ENCODE results near the gene ACER1. TPM values are rescaled to one million over a fixed set of nuclear protein-coding genes. Genes with fewer than 3 reads are reported as not detected.
"Not testable (repeated sequence)": the region's sequence is repeated elsewhere in the genome, so short reads cannot be mapped to it uniquely, and the experiment has no call there.

Gene ACER1
- total RNA-seq, 1 donor from 2014 or later, result not detected

- Mint-ChIP-seq H3K4me3 (no peak overlapping the region), H3K9me3 (peaks cover 3% of the 10 kb centered on the region), H3K36me3 (ENCODE audit: low read depth) (no peaks in the 10 kb centered on the region), H3K27me3 (ENCODE audit: low read depth) (peaks cover 32% of the 10 kb centered on the region), H3K4me1 (no peaks in the 10 kb centered on the region), H3K27ac (ENCODE audit: unreplicated experiment) (no peak overlapping the region)
- TF ChIP-seq CTCF (conservative IDR thresholded peaks at IDR 0.05), result no peak
- no peak for DNase-seq (ENCODE audit: low read depth, low spot score)
Observed at GRCh38 chr19:6322284-6322683, 11.1 kb downstream of the ACER1 start.

- no peak for DNase-seq (ENCODE audit: low read depth, low spot score)
- Mint-ChIP-seq H3K9me3 (peaks cover 3% of the 10 kb centered on the region), H3K27ac (ENCODE audit: unreplicated experiment) (no peak overlapping the region), H3K36me3 (ENCODE audit: low read depth) (no peaks in the 10 kb centered on the region), H3K27me3 (ENCODE audit: low read depth) (peaks cover 26% of the 10 kb centered on the region), H3K4me3 (no peak overlapping the region), H3K4me1 (no peaks in the 10 kb centered on the region)
- TF ChIP-seq CTCF (conservative IDR thresholded peaks at IDR 0.05), result no peak
Observed at GRCh38 chr19:6319376-6319775, 14.0 kb downstream of the ACER1 start.

- no peak for DNase-seq (ENCODE audit: low read depth, low spot score)
- Mint-ChIP-seq H3K4me3 (no peak overlapping the region), H3K27ac (ENCODE audit: unreplicated experiment) (no peak overlapping the region), H3K9me3 (peaks cover 3% of the 10 kb centered on the region), H3K36me3 (ENCODE audit: low read depth) (no peaks in the 10 kb centered on the region), H3K4me1 (no peaks in the 10 kb centered on the region), H3K27me3 (ENCODE audit: low read depth) (peaks cover 26% of the 10 kb centered on the region)
- no peak for TF ChIP-seq CTCF (conservative IDR thresholded peaks at IDR 0.05)
Observed at GRCh38 chr19:6318772-6319171, 14.6 kb downstream of the ACER1 start.

GRCh38 chr19:6315646-6316045, 17.8 kb downstream of the ACER1 start:
- not testable (repeated sequence) for H3K4me1 Mint-ChIP-seq; H3K27ac Mint-ChIP-seq (ENCODE audit: unreplicated experiment); H3K4me3 Mint-ChIP-seq; DNase-seq (ENCODE audit: low read depth, low spot score); H3K36me3 Mint-ChIP-seq (ENCODE audit: low read depth); H3K9me3 Mint-ChIP-seq
- H3K27me3 Mint-ChIP-seq (ENCODE audit: low read depth), result peaks cover 27% of the 10 kb centered on the region

- Mint-ChIP-seq H3K27ac (ENCODE audit: unreplicated experiment) (no peak overlapping the region), H3K4me3 (no peak overlapping the region), H3K27me3 (ENCODE audit: low read depth) (peaks cover 36% of the 10 kb centered on the region), H3K4me1 (no peaks in the 10 kb centered on the region), H3K36me3 (ENCODE audit: low read depth) (no peaks in the 10 kb centered on the region), H3K9me3 (peaks cover 4% of the 10 kb centered on the region)
- DNase-seq (ENCODE audit: low read depth, low spot score), result no peak
- TF ChIP-seq CTCF (conservative IDR thresholded peaks at IDR 0.05), result no peak
Observed at GRCh38 chr19:6313398-6313969, 19.9 kb downstream of the ACER1 start.

GRCh38 chr19:6312018-6312417, 21.4 kb downstream of the ACER1 start:
- Mint-ChIP-seq H3K4me3 (no peak overlapping the region), H3K9me3 (peaks cover 4% of the 10 kb centered on the region), H3K27ac (ENCODE audit: unreplicated experiment) (no peak overlapping the region), H3K27me3 (ENCODE audit: low read depth) (peaks cover 33% of the 10 kb centered on the region), H3K4me1 (no peaks in the 10 kb centered on the region), H3K36me3 (ENCODE audit: low read depth) (no peaks in the 10 kb centered on the region)
- DNase-seq (ENCODE audit: low read depth, low spot score), result no peak
- no peak for TF ChIP-seq CTCF (conservative IDR thresholded peaks at IDR 0.05)
